ENCODE results near the gene CRISPLD2.
A peak's percentile ranks its signal among the peaks of the same experiment; 100 is the strongest.

The CRISPLD2 gene

DNA sequence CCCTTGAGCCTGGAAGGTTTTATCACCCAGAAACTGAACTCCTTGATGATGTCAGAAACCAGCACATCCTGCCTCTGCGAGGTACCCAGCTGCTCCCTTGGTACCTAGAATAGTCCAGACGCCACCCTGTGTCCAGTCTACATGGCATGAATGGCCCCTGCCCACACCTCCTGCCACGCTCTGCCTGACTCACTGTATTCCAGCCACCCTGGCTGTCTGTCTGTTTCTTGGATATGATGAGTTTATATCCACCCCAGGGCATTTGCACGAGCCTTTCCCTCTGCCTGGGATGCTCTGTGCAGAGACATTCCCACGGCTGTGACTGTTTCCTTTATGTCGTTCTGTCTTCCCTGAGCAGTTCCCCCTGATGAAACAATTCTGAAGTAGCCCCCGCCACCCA, 68.7 kb downstream of the CRISPLD2 start:
- DNase-seq = no peak

GRCh38 chr16:84889066-84889465, 69.3 kb downstream of the CRISPLD2 start:
- no peak for DNase-seq

DNA sequence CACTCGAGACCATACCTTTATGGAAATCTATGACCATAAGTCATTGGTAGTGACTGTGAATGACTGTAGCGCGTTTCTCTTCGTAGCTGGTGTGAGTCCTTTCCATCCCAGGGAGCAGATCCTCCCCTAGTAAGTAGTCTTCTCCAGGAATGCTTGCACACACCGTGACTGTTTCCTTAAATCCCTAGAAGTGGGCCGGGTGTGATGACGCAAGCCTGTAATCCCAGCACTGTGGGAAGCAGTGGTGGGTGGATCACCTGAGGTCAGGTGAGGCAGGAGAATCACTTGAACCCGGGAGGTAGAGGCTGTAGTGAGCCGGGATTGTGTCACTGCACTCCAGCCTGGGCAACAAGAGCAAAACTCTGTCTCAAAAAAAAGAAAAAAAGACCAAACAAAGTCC, 70.6 kb downstream of the CRISPLD2 start:
- no peak for DNase-seq

DNA sequence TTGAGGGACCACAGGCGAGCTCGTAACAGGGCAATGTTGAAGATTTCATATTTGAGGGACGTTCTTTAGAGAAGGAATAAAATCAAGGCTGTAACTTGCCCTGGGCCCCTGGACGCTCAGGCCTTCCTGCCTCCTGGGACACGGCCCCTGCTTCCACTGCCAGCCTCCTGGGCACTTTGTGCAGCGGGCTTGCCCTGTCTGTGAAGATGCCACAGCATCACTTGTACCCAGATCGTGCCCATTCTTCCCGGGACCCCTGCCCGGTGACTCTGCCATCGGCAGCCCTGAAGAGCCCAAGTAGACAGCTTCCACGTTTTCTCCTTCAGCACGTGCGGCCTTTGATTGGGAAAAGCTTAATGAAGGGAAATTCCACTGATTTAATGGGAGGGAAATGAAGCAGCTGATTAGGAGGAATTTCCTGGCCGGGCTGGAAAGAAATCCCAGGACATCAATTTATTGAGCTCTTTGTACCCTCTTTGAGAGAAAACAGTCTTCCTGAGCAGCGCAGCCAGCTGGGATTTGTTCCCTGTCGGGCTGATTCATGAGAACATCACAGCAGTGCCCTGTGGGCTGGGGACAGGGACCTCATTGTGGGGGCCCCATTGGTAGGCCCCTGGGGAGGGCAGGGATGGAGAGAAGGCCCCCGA, 71.5 kb downstream of the CRISPLD2 start:
- DNase-seq = no peak

- no peak for DNase-seq
Measured at GRCh38 chr16:84892097-84892496, 72.3 kb downstream of the CRISPLD2 start.

DNA sequence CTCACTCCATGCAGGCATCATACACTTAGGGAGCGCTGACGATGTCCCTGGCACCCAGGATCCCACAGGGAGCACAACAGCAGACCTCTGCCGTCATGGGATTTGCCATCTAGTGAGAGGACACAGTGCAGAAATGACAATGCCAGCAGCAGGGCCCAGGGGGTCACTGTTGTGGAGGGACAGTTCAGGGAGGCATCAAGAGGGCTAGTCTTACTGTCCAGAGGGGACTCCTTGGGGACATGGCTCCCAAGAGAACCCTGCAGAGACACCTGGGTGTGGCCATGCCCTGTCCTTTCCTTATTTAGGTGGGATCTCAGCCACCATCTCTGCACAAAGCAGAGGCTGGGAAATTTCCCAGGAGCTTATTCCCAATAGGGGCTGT, 73.7 kb downstream of the CRISPLD2 start:
- DNase-seq = no peak

- DNase-seq = peak; percentile 35
Measured at GRCh38 chr16:84893849-84894599, 74.2 kb downstream of the CRISPLD2 start.

DNA sequence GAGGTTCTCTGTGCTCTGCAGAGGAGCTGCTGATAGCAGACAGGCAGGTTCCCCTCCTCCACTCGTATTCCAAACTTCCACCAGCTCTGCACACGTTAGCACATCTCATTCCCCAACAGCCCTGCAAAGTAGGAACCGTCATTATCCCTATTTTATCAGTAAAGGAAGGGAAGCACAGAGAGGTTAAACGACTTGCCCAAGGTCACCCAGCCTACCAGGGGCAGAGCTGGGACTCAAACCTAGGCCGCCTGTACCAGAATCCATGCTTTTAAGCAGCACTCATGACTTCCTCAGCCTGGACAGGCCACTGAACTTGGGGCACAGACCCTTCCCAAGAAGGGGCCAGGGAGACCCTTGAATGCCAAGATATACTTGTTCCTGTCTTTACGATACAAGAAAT, 75.2 kb downstream of the CRISPLD2 start:
- DNase-seq = no peak

GRCh38 chr16:84896847-84897246, 77.1 kb downstream of the CRISPLD2 start:
- DNase-seq = no peak

- DNase-seq = no peak
Measured at GRCh38 chr16:84897911-84898377, 78.2 kb downstream of the CRISPLD2 start.

GRCh38 chr16:84898447-84898846, 78.7 kb downstream of the CRISPLD2 start:
- DNase-seq = no peak

GRCh38 chr16:84899414-84899813, 79.6 kb downstream of the CRISPLD2 start:
- DNase-seq = no peak

GRCh38 chr16:84905965-84906460, 86.2 kb downstream of the CRISPLD2 start:
- DNase-seq = no peak

DNA sequence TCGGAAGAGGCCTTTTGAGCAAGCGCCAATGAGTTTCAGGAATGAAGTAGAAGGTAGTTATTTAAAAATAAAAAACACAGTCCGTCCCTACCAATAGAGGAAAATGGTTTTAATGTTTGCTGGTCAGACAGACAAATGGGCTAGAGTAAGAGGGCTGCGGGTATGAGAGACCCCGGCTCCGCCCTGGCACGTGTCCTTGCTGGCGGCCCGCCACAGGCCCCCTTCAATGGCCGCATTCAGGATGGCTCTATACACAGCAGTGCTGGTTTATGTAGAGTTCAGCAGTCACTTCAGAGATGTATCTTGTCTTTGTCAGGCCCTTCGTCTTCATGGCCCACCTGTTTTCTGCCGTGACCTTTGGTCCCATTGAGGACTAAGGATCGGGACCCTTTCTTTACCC, 87.3 kb downstream of the CRISPLD2 start:
- DNase-seq = no peak

- DNase-seq = no peak
Measured at GRCh38 chr16:84907575-84907974, 87.8 kb downstream of the CRISPLD2 start.

- DNase-seq = no peak
Measured at GRCh38 chr16:84909476-84910085, 89.8 kb downstream of the CRISPLD2 start.

GRCh38 chr16:84911486-84912216, 91.9 kb downstream of the CRISPLD2 start:
- no peak for DNase-seq

DNA sequence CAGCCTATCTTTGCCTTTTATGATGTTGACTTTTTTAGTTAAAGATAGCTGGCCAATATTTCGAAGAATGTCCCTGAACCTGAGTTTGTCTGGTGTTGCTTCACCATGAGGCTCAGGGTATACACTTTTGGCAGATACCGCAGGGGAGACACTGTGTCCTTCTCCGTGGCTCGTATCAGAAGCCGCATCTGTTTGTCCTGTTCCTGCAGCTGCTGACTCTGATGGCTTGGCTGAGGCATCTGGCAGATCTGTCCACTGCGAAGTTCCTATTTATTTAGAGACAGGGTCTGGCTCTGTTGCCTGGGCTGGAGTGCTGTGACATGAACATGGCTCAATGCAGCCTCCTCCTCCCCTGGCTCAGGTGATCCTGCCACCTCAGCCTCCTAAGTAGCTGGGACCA, 93.5 kb downstream of the CRISPLD2 start:
- peak; percentile 27 for DNase-seq

GRCh38 chr16:84914273-84914672, 94.5 kb downstream of the CRISPLD2 start:
- no peak for DNase-seq

DNA sequence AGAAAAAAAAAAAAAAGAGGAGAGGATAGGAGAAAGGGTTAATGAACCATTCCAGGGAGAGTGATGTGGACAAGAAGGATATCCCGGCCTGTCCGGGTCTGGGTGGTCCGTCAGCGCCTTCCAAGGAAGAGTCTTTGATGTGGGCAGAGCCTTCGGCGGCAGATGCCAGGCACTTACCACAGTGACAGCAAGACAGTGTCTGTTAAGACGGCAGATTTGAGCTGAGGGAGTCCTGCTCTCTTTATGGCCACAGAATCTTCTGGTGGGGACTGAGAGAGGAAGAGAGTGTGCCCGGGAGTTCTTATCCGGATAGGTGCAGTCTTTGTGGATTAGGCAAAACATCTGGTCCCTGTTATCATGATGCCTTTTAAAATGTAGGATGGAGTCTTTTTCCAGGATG, 96.4 kb downstream of the CRISPLD2 start:
- DNase-seq = no peak

GRCh38 chr16:84916850-84917249, 97.1 kb downstream of the CRISPLD2 start:
- no peak for DNase-seq

DNA sequence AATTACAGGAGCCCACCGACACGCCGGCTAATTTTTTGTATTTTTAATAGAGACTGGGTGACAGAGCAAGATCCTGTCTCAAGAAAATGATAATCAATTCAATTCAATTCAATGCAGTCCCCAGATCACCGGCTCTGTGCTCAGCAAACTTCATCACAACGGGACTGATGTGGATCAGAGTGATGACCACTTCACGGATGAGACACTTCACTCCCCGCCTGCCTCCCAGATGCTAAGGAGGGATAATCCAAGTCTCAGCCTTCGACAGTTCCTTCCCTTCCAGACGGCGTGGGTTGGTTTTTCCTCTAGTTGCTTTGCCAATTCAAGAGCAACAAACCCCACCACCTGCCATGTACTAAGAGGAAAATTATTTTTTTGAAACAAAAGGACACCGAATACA, 97.7 kb downstream of the CRISPLD2 start:
- DNase-seq = no peak

All from NCI-H510A treated with DMSO at 0.1 percent for 48 hours (cell line).